Neuron (in vitro differentiated cells): ENCODE measurements around the gene HOXA11.

Experiments
- H2AFZ ChIP-seq: one replicate; pipeline ENCODE4 v1.6.1; 2013; ENCODE audit warnings: low read depth, mild to moderate bottlenecking, inconsistent platforms, low read length, moderate library complexity
- H3K27me3 ChIP-seq: one replicate; pipeline ENCODE4 v1.6.1; 2013; ENCODE audit warnings: low read length; ENCODE audit not compliant: insufficient read depth
- H3K36me3 ChIP-seq: one replicate; pipeline ENCODE4 v1.6.1; 2013; ENCODE audit warnings: low read length; ENCODE audit not compliant: insufficient read depth
- H3K4me1 ChIP-seq: one replicate; pipeline ENCODE4 v1.6.1; 2013; ENCODE audit warnings: low read length; ENCODE audit not compliant: insufficient read depth
- H3K4me3 ChIP-seq: 2 replicates; pipeline ENCODE4 v1.5.1; 2013; ENCODE audit warnings: mild to moderate bottlenecking, low read length, moderate library complexity
- H3K9me3 ChIP-seq: one replicate; pipeline ENCODE4 v1.6.1; 2013; ENCODE audit warnings: low read length

Gene HOXA11

GRCh38 chr7:27148031-27148755 lies 36.8 kb downstream of the HOXA11 start:
- Histone ChIP-seq H3K36me3 (no peaks in the 10 kb centered on the region), H3K27me3 (peaks cover 96% of the 10 kb centered on the region), H3K9me3 (peaks cover 3% of the 10 kb centered on the region), H2AFZ (no peak overlapping the region), H3K4me3 (no peak overlapping the region), H3K4me1 (peaks cover 14% of the 10 kb centered on the region)

- H2AFZ ChIP-seq: no peak within 1 kb of the TSS
- H3K27me3 ChIP-seq: peaks cover 96% of the 10 kb centered on the region
- H3K4me3 ChIP-seq: no peak within 1 kb of the TSS
- no peaks in the 10 kb centered on the region for H3K36me3 ChIP-seq
- peaks cover 3% of the 10 kb centered on the region for H3K9me3 ChIP-seq
- peaks cover 21% of the 10 kb centered on the region for H3K4me1 ChIP-seq
These were observed 37.6 kb downstream of the HOXA11 start, which contains the start of gene HOXA6 for GRCh38 chr7:27147199-27148030. HOXA6 (minus strand) TSS chr7:27147774; CDS start chr7:27147749, 25 bp downstream.

GRCh38 chr7:27146491-27147198 lies 38.4 kb downstream of the HOXA11 start:
- Histone ChIP-seq H3K4me1 (peaks cover 21% of the 10 kb centered on the region), H3K36me3 (no peaks in the 10 kb centered on the region), H3K9me3 (peaks cover 3% of the 10 kb centered on the region), H3K4me3 (no peak overlapping the region), H3K27me3 (peaks cover 96% of the 10 kb centered on the region), H2AFZ (no peak overlapping the region)

DNA sequence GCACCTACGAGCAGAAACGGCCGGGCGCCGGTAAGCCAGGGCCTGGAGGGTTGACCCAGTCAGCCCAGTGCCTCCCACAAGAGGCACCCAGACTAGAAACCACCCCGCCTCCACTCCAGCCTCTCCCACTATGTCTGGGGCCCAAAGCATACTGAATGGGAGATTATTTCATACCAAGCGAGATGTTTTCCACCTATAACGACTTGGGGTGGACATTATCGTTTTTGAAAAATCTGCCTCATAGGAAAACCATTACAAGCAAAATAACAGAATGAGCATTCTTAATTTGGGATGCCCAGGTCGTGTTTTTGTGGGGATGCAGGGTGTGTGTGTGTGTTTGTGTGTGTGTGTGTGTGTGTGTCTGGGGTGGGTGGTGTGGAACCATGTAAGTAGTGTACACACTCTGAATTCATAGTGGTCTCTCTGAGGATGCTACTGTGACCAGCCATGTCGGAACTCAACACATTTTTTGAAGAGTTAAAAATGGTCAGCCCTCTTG lies 39.1 kb downstream of the HOXA11 start:
- Histone ChIP-seq H3K36me3 (no peaks in the 10 kb centered on the region), H3K27me3 (peaks cover 97% of the 10 kb centered on the region), H2AFZ (no peak overlapping the region), H3K9me3 (peaks cover 6% of the 10 kb centered on the region), H3K4me3 (no peak overlapping the region), H3K4me1 (peaks cover 14% of the 10 kb centered on the region)

DNA sequence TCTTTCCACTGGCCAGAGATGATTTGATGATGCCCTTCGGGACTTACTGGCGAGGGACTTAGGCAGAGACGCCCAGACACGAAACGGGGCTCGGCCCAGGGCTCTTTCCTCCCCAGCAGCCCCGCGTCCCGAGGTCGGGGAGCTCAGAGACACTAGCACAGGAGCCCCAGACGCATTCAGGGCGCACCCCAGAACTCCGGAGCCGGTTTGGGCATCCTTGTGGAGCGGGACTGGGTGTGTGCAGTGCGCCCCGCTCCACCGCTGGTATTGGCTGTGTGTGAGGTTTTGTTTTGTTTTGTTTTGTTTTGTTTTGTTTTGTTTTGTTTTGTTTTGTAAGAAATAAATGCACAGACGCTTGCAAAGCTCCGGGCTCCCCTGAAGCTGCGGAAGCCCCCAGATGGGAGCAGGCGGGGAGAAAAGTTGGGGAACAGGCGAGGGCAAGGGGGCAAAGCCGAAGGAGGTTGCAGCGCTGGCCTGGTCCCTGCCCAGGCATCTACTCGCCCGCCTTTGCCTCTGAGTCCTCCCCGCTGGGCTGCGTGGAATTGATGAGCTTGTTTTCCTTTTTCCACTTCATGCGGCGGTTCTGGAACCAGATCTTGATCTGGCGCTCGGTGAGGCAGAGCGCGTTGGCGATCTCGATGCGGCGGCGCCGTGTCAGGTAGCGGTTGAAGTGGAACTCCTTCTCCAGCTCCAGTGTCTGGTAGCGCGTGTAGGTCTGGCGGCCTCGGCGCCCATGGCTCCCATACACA lies 39.7 kb downstream of the HOXA11 start:
- H3K4me3 ChIP-seq: no peak overlapping the region
- H3K9me3 ChIP-seq: peaks cover 6% of the 10 kb centered on the region
- H3K4me1 ChIP-seq: peaks cover 11% of the 10 kb centered on the region
- no peaks in the 10 kb centered on the region for H3K36me3 ChIP-seq
- peaks cover 99% of the 10 kb centered on the region for H3K27me3 ChIP-seq
- no peak overlapping the region for H2AFZ ChIP-seq

GRCh38 chr7:27144781-27145164 lies 40.3 kb downstream of the HOXA11 start:
- H2AFZ ChIP-seq: no peak overlapping the region
- H3K36me3 ChIP-seq: no peaks in the 10 kb centered on the region
- no peak overlapping the region for H3K4me3 ChIP-seq
- peaks cover 12% of the 10 kb centered on the region for H3K4me1 ChIP-seq
- peaks cover 6% of the 10 kb centered on the region for H3K9me3 ChIP-seq
- peaks cover 99% of the 10 kb centered on the region for H3K27me3 ChIP-seq

DNA sequence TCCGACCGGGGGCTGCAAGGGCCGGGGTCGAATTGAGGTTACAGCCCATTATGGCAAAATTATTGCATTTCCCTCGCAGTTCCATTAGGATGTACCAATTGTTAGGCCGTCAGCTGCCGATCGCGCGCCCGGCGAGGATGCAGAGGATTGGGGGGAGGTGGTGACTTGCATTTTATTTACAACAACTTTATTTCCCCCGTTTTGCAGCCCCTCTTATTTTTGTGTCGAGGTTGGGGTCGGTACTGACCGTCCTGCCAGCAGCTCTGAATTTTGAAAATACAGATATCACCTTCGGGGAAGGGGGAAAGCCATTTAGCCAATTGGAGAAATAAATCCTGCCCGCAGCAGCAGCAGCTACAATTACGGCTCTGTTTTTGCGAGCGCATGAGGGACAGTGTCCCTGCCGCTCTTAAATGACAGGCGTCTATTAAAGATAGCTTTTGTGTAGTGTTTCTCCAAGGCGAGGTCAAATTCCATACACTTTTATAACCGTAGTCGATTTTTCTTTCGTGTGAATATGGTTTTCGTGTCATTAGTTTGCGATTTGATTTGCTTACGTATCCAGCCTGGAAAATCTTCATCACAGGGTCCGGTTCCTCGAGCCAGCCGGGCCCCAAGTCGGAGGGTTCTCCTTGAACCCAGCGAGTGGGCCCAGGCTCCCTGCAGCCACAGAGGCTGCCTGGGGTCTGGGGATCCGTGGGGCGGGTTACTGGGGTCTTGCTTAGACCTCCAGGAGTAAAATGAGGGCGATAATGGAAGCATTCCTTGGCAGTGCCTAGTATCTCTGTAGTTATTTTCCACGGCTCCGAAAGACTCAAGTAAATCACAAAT lies 40.9 kb downstream of the HOXA11 start:
- peaks cover 13% of the 10 kb centered on the region for H3K4me1 ChIP-seq
- H3K9me3 ChIP-seq: peaks cover 6% of the 10 kb centered on the region
- no peak overlapping the region for H3K4me3 ChIP-seq
- no peaks in the 10 kb centered on the region for H3K36me3 ChIP-seq
- peaks cover 99% of the 10 kb centered on the region for H3K27me3 ChIP-seq
- no peak overlapping the region for H2AFZ ChIP-seq

DNA sequence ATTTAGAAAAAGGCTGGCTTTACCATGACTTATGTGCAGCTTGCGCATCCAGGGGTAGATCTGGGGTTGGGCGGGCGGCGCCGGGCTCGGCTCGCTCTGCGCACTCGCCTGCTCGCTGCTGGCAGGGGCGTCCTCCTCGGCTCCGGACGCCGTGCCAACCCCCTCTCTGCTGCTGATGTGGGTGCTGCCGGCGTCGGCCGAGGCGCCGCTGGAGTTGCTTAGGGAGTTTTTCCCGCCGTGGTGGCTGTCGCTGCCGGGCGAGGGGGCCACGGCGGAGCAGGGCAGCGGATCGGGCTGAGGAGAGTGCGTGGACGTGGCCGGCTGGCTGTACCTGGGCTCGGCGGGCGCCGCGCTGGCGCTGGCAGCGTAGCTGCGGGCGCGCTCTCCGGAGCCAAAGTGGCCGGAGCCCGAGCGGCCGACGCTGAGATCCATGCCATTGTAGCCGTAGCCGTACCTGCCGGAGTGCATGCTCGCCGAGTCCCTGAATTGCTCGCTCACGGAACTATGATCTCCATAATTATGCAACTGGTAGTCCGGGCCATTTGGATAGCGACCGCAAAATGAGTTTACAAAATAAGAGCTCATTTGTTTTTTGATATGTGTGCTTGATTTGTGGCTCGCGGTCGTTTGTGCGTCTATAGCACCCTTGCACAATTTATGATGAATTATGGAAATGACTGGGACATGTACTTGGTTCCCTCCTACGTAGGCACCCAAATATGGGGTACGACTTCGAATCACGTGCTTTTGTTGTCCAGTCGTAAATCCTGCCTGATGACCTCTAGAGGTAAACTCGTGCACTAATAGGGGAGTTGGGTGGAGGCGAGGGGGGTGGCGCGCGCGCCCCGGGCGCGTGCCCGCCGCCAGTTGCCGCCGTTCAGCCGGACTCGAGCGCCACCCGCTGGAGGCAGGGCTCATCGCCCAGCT lies 41.7 kb downstream of the HOXA11 start, which contains the start of gene HOXA5:
Gene HOXA5, minus strand, starts transcription at position 659 of the 927 bp plus-strand sequence. Its CDS starts 74 bp downstream, at position 585.
- peaks cover 6% of the 10 kb centered on the region for H3K9me3 ChIP-seq
- H3K36me3 ChIP-seq: no peaks in the 10 kb centered on the region
- peaks cover 99% of the 10 kb centered on the region for H3K27me3 ChIP-seq
- peak within 1 kb of the TSS; percentile 87 for H2AFZ ChIP-seq
- peaks cover 13% of the 10 kb centered on the region for H3K4me1 ChIP-seq
- peak within 1 kb of the TSS; percentile 33 for H3K4me3 ChIP-seq

- Histone ChIP-seq H3K4me1 (peaks cover 13% of the 10 kb centered on the region), H3K9me3 (peaks cover 6% of the 10 kb centered on the region), H3K27me3 (peaks cover 100% of the 10 kb centered on the region), H3K36me3 (no peaks in the 10 kb centered on the region), H3K4me3 (no peak overlapping the region), H2AFZ (peak overlapping the region; percentile 87)
These were observed 42.4 kb downstream of the HOXA11 start for GRCh38 chr7:27142580-27143022.

- no peak overlapping the region for H2AFZ ChIP-seq
- H3K9me3 ChIP-seq: peaks cover 6% of the 10 kb centered on the region
- H3K4me1 ChIP-seq: peaks cover 13% of the 10 kb centered on the region
- H3K36me3 ChIP-seq: no peaks in the 10 kb centered on the region
- peaks cover 100% of the 10 kb centered on the region for H3K27me3 ChIP-seq
- no peak overlapping the region for H3K4me3 ChIP-seq
These were observed 43.0 kb downstream of the HOXA11 start for GRCh38 chr7:27141923-27142579.
